Endometrium (tissue), 2 donors: ENCODE results near the gene FBXO41.

Experiments used
- FAIRE-seq: peaks from 2 replicates; lab custom pipeline; 2012; peaks lifted over from hg19 to GRCh38; lab: Jason Lieb, UNC
- donor health status: control.
- donor health status: control.

Gene FBXO41

GRCh38 chr2:73260338-73260984 lies 23.8 kb downstream of the FBXO41 start:
- no peak for FAIRE-seq

DNA sequence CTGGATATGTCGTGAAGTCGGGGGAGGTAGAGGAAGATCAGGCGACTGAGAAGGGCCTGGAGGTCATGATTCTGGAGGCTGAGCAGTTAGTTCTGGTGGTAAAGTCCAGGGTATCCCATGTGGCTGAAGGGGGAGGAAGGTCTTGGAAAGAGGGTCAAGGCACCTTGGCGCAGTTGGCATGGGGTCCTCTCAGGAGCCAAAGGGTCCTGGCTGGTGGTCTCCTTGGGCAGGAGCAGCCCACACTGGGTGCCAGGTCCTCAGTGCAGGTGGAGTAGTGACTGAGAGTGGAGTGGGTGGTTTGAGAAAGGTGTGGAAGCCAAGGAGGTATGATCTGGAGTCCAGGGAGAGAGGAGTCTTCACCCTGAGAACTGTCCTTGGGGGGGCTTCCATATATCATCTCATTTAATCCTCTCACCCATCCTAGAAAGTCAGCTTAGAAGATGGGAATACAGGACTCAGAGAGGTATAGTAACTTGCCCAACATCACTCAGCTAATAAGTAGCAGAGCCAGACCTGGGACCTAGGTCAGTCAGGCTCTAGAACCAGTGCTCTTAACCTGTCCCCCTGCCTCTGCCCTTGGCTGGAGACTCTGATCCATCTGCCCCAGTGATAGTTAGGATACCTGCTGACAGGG lies 24.5 kb downstream of the FBXO41 start:
- no peak for FAIRE-seq

DNA sequence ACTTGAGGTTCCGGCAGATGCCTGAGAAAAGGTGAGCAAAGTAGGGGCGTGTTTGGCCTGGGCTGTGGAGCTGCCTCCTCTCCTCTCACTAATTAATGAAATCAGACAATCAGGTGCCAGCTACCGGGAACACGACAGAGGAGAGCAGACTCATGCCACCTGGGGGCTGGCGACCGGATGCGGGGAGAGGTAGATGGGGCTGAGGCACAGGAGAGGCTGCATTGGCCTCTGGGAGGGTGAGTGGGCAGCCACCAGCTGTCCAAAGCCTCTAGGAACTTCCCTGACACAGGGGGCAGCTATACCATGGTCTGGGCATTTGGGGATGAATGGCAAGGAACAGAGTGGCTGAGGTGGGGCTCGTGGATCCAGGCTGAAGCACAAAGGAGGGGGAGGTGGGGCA lies 25.0 kb downstream of the FBXO41 start:
- FAIRE-seq: no peak

DNA sequence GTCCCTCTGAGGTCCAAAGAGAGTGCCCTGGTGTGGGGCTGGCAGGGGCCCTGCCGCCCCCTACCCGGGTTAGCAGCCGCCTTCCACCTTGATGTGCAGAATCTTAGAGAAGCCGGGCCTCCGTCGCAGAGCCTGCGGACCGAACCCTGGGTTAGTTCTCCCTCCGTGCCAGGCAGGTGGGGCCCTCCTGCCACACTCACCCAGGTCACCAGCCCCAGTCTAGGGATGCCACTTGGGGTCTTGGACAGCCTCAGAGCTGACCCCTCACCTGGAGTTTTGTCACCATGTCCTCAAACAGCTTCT lies 25.4 kb downstream of the FBXO41 start:
- FAIRE-seq: no peak

- FAIRE-seq: no peak
Measured at GRCh38 chr2:73258186-73258912, 25.9 kb downstream of the FBXO41 start.

- FAIRE-seq: no peak
Measured at GRCh38 chr2:73257425-73258125, 26.7 kb downstream of the FBXO41 start.

- FAIRE-seq: no peak
Measured at GRCh38 chr2:73257021-73257420, 27.3 kb downstream of the FBXO41 start.

DNA sequence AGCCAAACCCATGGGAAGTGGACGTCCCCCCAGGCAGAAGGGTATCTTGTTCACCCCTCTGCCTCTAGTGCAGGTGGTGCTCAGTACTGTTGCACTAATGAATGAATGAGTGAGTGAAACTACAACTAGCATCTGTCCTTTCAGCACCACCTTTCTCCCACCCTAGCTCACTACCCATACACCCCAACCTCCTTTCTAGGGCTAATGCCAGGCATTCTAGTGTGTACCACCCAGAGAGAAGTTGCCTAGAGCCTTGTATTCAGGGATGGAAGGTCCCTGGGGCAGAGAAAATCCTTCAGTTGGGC lies 27.7 kb downstream of the FBXO41 start:
- FAIRE-seq: no peak

DNA sequence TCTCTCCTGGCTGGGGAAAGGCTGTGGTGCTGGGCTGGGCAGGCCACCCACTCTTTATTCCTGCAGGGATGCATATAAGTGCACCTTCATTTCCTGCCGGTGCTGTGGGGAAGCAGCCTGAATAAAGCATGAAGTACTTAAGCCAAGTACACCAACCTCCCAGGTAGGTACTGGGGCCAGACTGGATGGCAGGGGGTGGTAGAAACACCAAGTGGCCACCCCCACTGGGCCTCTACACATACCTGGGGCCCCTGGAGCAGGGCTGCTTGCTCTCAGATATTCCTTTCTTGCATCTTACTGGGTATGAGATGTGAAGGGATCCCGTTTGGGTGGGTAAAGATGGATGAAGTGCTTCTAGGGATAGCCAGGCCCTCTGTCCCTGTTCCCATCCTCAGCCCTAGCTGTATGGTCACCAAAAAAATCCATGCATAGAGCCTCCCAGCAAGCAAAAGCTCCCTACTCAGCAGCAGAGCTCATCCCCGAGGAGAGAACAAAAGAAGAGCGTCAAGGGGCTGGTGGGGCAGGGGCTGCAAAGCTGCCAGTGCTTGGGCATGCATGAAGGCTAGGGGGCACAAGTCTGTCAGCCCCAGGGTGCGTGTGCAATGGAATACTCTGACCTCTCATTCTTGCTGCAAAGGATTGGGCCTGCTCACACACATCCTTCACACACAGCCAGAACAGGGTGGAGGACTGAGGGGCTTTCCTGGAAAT lies 28.2 kb downstream of the FBXO41 start:
- FAIRE-seq: no peak

- no peak for FAIRE-seq
Measured at GRCh38 chr2:73255007-73255644, 29.2 kb downstream of the FBXO41 start.

- no peak for FAIRE-seq
Measured at GRCh38 chr2:73254343-73255006, 29.8 kb downstream of the FBXO41 start.

DNA sequence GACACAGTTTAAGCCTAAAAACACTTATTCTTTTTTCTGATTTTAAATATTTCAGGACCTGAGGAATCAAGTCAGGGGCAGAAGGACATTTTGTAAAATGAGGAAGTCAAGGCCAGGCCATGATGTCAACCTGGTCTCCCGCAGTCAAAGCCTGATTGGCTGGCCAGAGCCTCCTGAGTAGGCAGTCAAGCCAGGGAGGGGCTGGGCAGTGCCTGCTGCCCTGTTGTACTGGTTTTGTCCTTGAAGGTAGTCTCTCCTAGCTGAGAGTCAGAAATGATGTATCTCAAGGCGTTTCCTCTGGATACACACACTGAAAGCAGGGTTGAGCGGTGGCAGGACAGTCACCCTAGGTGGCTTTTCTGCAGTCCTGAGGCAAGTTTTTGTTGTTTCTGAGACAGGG lies 30.4 kb downstream of the FBXO41 start:
- no peak for FAIRE-seq

- no peak for FAIRE-seq
Measured at GRCh38 chr2:73253400-73253799, 30.9 kb downstream of the FBXO41 start.

DNA sequence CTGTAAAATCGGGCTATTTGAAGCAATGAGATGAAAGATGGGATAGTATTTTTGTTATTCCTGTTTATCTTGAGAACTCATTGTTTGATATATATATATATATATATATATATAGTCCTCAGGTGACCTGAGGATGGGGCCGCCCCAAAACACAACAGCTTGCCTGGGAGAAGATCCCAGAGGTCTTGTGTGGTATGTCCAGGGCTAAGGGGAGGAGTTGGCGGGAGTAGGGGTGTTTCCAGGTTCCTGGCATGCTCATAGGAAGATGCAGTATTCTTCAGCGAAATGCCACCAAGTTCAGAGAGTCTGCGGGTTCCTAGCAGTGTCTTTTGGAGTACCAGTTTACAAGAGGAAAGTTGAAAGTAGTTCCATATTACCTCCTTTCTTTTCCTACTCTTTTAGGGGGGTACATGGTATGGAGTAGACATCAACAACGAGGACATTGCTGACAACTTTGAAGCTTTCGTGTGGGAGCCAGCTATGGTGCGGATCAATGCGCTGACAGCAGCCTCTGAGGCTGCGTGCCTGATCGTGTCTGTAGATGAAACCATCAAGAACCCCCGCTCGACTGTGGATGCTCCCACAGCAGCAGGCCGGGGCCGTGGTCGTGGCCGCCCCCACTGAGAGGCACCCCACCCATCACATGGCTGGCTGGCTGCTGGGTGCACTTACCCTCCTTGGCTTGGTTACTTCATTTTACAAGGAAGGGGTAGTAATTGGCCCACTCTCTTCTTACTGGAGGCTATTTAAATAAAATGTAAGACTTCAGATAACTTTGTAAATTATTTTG lies 31.8 kb downstream of the FBXO41 start:
- FAIRE-seq: no peak

DNA sequence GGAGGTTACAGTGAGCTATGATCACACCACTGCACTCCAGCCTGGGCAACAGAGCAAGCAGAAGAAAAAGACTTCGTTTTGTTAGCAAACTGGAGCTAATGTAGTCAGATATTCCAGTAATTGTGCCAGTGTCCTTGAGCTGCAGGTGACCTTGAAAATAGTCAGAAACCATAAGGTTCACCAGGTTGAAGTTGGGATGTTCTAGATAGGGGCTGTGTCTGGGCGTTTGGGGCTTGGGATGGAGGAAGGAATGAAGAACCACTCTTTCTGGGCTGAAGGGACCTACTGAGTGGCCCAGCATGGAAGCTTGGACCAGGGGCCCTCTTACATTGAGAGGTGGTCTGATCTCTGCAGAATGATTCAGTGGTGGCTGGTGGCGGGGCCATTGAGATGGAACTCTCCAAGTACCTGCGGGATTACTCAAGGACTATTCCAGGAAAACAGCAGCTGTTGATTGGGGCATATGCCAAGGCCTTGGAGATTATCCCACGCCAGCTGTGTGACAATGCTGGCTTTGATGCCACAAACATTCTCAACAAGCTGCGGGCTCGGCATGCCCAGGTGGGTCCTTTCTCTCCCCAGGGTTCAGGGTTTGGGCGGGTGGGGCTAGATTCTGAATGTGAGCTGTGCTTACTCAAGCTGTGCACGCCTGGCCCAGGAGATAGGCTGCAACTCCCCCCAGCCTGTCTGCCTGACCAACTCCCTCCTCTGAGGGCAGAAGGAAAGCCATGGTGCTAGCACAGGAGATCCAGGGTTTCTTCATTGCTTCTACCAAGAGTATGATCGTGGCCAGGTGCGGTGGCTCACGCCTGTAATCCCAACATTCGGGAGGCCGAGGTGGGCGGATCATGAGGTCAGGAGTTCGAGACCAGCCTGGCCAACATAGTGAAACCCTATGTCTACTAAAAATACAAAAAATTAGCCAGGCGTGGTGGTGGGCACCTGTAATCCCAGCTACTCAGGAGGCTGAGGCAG lies 33.1 kb downstream of the FBXO41 start:
- no peak for FAIRE-seq

DNA sequence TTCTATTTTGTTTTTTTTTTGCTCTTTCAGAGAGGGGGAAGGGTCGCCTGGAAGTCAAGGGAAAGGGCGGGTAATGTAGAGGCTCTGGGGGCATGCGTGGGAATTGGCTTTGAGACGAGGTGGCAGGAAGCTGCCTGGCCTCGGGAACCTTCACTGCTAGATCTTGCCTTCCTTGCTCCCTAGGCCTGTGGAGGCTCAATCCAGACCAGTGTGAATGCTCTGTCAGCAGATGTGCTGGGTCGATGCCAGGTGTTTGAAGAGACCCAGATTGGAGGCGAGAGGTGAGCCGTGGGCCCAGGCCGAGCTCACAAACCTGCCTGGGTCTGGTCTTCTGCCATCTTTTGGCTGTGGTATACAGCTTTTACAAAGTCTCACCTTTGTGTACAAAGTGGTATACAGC lies 34.6 kb downstream of the FBXO41 start:
- FAIRE-seq: no peak

DNA sequence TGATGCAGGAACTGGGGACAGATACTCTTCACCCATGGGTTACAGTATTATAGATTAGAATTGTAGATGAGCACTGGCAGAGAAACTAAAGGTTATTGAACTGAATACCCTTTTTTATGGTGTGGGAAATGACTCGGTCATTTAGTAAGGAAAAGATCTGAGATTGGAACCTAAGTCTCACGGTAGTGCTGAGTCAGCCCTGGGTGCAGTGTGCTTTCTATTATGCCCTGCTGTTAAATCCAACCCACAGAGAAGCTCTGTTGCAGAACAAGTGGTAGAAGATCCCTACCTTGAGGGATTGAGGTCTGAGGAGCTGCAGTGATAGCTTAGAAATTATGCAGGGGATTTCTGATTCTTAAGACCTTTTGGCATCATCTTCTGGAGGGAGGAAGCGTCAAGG lies 37.4 kb downstream of the FBXO41 start:
- FAIRE-seq: no peak

GRCh38 chr2:73244580-73244979 lies 39.7 kb downstream of the FBXO41 start:
- no peak for FAIRE-seq

DNA sequence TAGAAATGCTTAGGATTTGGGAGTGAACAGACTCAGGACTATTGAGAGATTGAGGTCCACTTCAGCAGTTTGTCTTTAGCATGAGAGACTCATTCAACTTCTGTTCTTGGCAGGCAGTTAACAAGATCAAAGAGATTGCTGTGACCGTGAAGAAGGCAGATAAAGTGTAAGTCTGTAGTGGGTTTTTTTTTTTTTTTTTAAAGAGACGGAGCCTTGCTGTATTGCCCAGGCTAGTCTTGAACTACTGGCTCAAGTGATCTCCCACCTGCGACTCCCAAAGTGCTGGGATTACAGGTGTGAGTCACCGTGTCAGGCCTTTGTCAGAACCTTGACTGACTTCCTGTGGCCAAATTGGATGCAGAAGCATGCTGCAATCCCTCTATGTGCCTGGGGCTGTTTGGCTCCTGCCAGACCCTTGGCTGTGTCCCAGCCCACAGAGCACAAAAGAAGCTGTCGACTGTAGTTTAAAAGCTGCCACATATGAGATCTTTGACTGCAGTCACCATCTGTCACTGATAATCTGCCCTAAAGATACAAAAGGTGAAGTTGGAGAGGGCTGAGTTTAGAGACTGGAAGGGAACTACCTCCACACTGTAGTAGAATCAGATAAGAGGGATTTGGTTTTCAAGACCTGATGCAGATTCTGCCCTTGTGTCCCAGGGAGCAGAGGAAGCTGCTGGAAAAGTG lies 40.3 kb downstream of the FBXO41 start:
- no peak for FAIRE-seq
